H1 (cell line): ENCODE data around the gene LMNA. TPM values are rescaled to one million over a fixed set of nuclear protein-coding genes. Genes with fewer than 3 reads are reported as not detected.

Experiments used
- CEBPB ChIP-seq: IDR thresholded peaks from 2 replicates; pipeline ENCODE4 v1.6.1; 2012; ENCODE audit warnings: low read depth, low read length
- EP300 ChIP-seq, 2 experiments: IDR thresholded peaks; 1 replicate in 1 of 2; 2 replicates in 1 of 2; pipeline ENCODE4 v1.6.1; 2011 to 2012; ENCODE audit warnings: low read depth in 2 of 2, low read length in 2 of 2, mild to moderate bottlenecking in 2 of 2, borderline replicate concordance in 1 of 2, inconsistent platforms in 1 of 2, moderate library complexity in 1 of 2
- EZH2 ChIP-seq: fragments of 200-600 bp; sonication (generic); IDR thresholded peaks from 2 replicates; pipeline ENCODE4 v1.7.1; 2012; ENCODE audit warnings: low read depth, mild to moderate bottlenecking, moderate library complexity, low read length, inconsistent platforms; ENCODE audit not compliant: severe bottlenecking
- RXRA ChIP-seq: IDR thresholded peaks from 2 replicates; pipeline ENCODE4 v1.6.1; 2011; ENCODE audit warnings: low read depth, mild to moderate bottlenecking, low read length, moderate library complexity; ENCODE audit not compliant: insufficient read depth
- SP2 ChIP-seq: IDR thresholded peaks from 2 replicates; pipeline ENCODE4 v1.6.1; 2012; ENCODE audit warnings: mild to moderate bottlenecking, low read length, inconsistent platforms
- TAF7 ChIP-seq: optimal IDR thresholded peaks from 2 replicates; pipeline ENCODE3; 2011; ENCODE audit warnings: low read depth, mild to moderate bottlenecking, inconsistent platforms, low read length, moderate library complexity, borderline replicate concordance
- polyA plus RNA-seq, 7 experiments: library from polyadenylated mRNA; depleted of rRNA in 3 of 7; stranded (reverse) in 5 of 7; unstranded in 2 of 7; fragments of >200 nt in 5 of 7; fragments of 200-250 nt in 2 of 7; gene quantifications; 1 replicate in 5 of 7; 2 replicates in 1 of 7; 4 replicates in 1 of 7; pipeline versions ENCODE4 v1.2.1 to v1.2.3, GENCODE V29; 2011 to 2013; ENCODE audit warnings: missing spikeins in 2 of 7, mixed read lengths in 2 of 7
- total RNA-seq: library from RNA; stranded (reverse); fragmentation: NEBNext Ultra II Directional; extraction: Animal tissue kit (Norgen Biotek cat#: 25700); gene quantifications from 2 replicates; pipeline ENCODE4 v1.2.1, GENCODE V29; 2021

LMNA gene
- total and polyA plus RNA-seq, 2 of the 8 experiments (the other 6 are each of a cell fraction or from before 2014, with no cell fraction given) = 25.8 to 46.8 TPM

- TF ChIP-seq EZH2 (no peak), EP300 (IDR thresholded peaks at IDR 0.05; ENCODE audit: borderline replicate concordance in 1 of 2, low read depth in 2 of 2, low read length in 2 of 2) (no peak), SP2 (no peak), TAF7 (no peak), RXRA (no peak), CEBPB (no peak)
These were observed 12.6 kb upstream of the LMNA start (continued) for GRCh38 chr1:156101880-156102279.
